GM23338 (cell line): ENCODE data around the gene APC. TPM values are rescaled to one million over a fixed set of nuclear protein-coding genes. Genes with fewer than 3 reads are reported as not detected.
A peak's percentile ranks its signal among the peaks of the same experiment; 100 is the strongest.

Experiments used
- ATAC-seq: fragments of 200-7000 bp; cut with Tn5 transposase; 3 replicates; pipeline ENCODE4 v1.9.1; 2020
- DNase-seq: peaks from one replicate; pipeline ENCODE4 v3.0.0-alpha.2; 2015; ENCODE audit warnings: low spot score
- H2AFZ ChIP-seq: fragments of 200-600 bp; sonication (generic); 2 replicates; pipeline ENCODE4 v1.8.0; 2016; ENCODE audit warnings: antibody characterized with exemption, mild to moderate bottlenecking, moderate library complexity
- H3F3A ChIP-seq: fragments of 200-600 bp; sonication (generic); replicated peaks from 2 replicates; pipeline ENCODE4 v1.8.0; 2017; ENCODE audit warnings: antibody characterized with exemption, mixed run types, low read depth
- H3K27ac ChIP-seq: fragments of 200-600 bp; sonication (generic); 2 replicates; pipeline ENCODE4 v1.6.1; 2016; ENCODE audit warnings: low read depth
- H3K27me3 ChIP-seq: fragments of 200-600 bp; sonication (generic); 2 replicates; pipeline ENCODE4 v1.8.0; 2016; ENCODE audit warnings: mild to moderate bottlenecking, mixed run types, moderate library complexity; ENCODE audit not compliant: insufficient read depth
- H3K36me3 ChIP-seq: fragments of 200-600 bp; sonication (generic); 2 replicates; pipeline ENCODE4 v1.8.0; 2016; ENCODE audit warnings: mild to moderate bottlenecking; ENCODE audit not compliant: insufficient read depth
- H3K4me1 ChIP-seq: fragments of 200-600 bp; sonication (generic); 2 replicates; pipeline ENCODE4 v1.8.0; 2016; ENCODE audit warnings: mild to moderate bottlenecking, moderate library complexity; ENCODE audit not compliant: insufficient read depth
- H3K4me2 ChIP-seq: fragments of 200-600 bp; sonication (generic); 2 replicates; pipeline ENCODE4 v1.7.1; 2017; ENCODE audit warnings: mixed run types
- H3K4me3 ChIP-seq: fragments of 200-600 bp; sonication (generic); 2 replicates; pipeline ENCODE4 v1.6.1; 2016; ENCODE audit warnings: mixed run types
- H3K79me2 ChIP-seq: fragments of 200-600 bp; sonication (generic); replicated peaks from 2 replicates; pipeline ENCODE4 v1.8.0; 2017; ENCODE audit warnings: mild to moderate bottlenecking; ENCODE audit not compliant: insufficient read depth
- H3K9me2 ChIP-seq: fragments of 200-600 bp; sonication (generic); 2 replicates; pipeline ENCODE4 v1.8.0; 2017; ENCODE audit not compliant: insufficient read depth
- H4K20me1 ChIP-seq: fragments of 200-600 bp; sonication (generic); replicated peaks from 2 replicates; pipeline ENCODE4 v1.8.0; 2017; ENCODE audit warnings: mild to moderate bottlenecking; ENCODE audit not compliant: insufficient read depth
- H3K27ac Mint-ChIP-seq: 2 replicates; pipeline ENCODE4 v1.8.0; 2020; ENCODE audit warnings: inconsistent platforms, mild to moderate bottlenecking, moderate library complexity, mixed read lengths
- H3K27me3 Mint-ChIP-seq: 3 replicates; pipeline ENCODE4 v1.8.0; 2022; ENCODE audit warnings: low read depth, mild to moderate bottlenecking, moderate library complexity, mixed read lengths, inconsistent platforms; ENCODE audit not compliant: insufficient read depth, poor library complexity
- H3K36me3 Mint-ChIP-seq: 3 replicates; pipeline ENCODE4 v1.8.0; 2021; ENCODE audit warnings: low read depth, mild to moderate bottlenecking, inconsistent platforms, moderate library complexity, mixed read lengths
- H3K4me1 Mint-ChIP-seq: 3 replicates; pipeline ENCODE4 v1.8.0; 2020; ENCODE audit warnings: mild to moderate bottlenecking, inconsistent platforms, mixed read lengths
- H3K4me3 Mint-ChIP-seq: 3 replicates; pipeline ENCODE4 v1.8.0; 2021; ENCODE audit warnings: moderate library complexity, mild to moderate bottlenecking, inconsistent platforms, mixed read lengths
- H3K9me3 Mint-ChIP-seq: 3 replicates; pipeline ENCODE4 v1.8.0; 2020; ENCODE audit warnings: moderate library complexity, mild to moderate bottlenecking, inconsistent platforms, mixed read lengths
- CREB1 ChIP-seq: fragments of 250-450 bp; sonication (Bioruptor Pico); IDR thresholded peaks from 2 replicates; pipeline ENCODE4 v1.5.0; 2020; ENCODE audit warnings: low read depth, mild to moderate bottlenecking, moderate library complexity
- EZH2 ChIP-seq: fragments of 200-600 bp; sonication (generic); IDR thresholded peaks from one replicate; pipeline ENCODE4 v1.8.0; 2017; ENCODE audit warnings: antibody characterized with exemption, mild to moderate bottlenecking, low read depth; ENCODE audit not compliant: unreplicated experiment
- JUNB ChIP-seq: IDR thresholded peaks from one replicate; pipeline ENCODE4 v1.6.1; 2016; ENCODE audit warnings: antibody characterized with exemption; ENCODE audit not compliant: unreplicated experiment
- NANOG ChIP-seq: IDR thresholded peaks from 2 replicates; pipeline ENCODE4 v1.6.1; 2016; ENCODE audit warnings: antibody characterized with exemption, borderline replicate concordance
- STAT1 ChIP-seq: IDR thresholded peaks from one replicate; pipeline ENCODE4 v1.6.1; 2016; ENCODE audit warnings: antibody characterized with exemption; ENCODE audit not compliant: unreplicated experiment
- polyA plus RNA-seq: library from polyadenylated mRNA; unstranded; fragments of >200 nt; fragmentation: Nextera tagmentation; extraction: Ambion mirVana; gene quantifications from 2 replicates; pipeline ENCODE4 v1.2.1, GENCODE V29; 2016
- total RNA-seq: library from RNA; depleted of rRNA; stranded (reverse); fragments of >200 nt; shearing (Covaris generic); gene quantifications from 2 replicates; pipeline ENCODE4 v1.2.3, GENCODE V29; 2014
- TF ChIP-seq, protein P1 (sequence below): fragments of 250-450 bp; sonication (Bioruptor Pico); IDR thresholded peaks from 2 replicates; pipeline ENCODE4 v1.5.0; 2020; ENCODE audit warnings: mild to moderate bottlenecking, moderate library complexity
- TF ChIP-seq, protein P2 (sequence below), 2 experiments: fragments of 200-600 bp in 1 of 2; sonication (generic) in 1 of 2; conservative IDR thresholded peaks; 2 replicates each; pipeline versions ENCODE4 v1.5.1 to v1.6.1; 2016 to 2017; ENCODE audit warnings: antibody characterized with exemption in 2 of 2, low read depth in 2 of 2, mild to moderate bottlenecking in 2 of 2, moderate library complexity in 1 of 2

Gene APC
- total and polyA plus RNA-seq, 2 experiments from 2014 or later, result 42.4 to 62.9 TPM

DNA sequence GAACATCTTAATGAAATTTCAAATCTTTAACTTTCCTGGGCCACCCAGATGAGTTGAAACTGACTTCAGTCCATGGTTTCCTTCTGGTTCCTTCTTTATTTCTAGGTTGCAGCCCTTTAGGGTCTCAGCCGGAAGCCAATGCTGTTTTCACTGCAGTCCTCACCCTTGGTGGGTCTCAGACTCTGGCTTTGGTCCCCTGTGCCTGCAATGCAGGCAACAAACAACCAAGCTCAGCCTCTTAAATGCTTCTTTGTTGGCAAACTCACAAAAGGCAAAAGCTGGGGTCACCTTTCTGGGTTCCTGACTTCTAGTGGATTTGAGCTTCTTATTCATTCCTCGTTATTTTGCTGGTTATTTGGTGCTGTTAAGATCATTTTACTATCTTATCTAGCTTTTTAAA lies 19.3 kb upstream of the APC start:
- Mint-ChIP-seq H3K4me3 (no peak overlapping the region), H3K36me3 (no peaks in the 10 kb centered on the region), H3K4me1 (peaks cover 21% of the 10 kb centered on the region), H3K9me3 (no peaks in the 10 kb centered on the region), H3K27ac (peak overlapping the region; percentile 47; the same call in 1 of the 2 replicates), H3K27me3 (peaks cover 2% of the 10 kb centered on the region)
- Histone ChIP-seq H3K27ac (peak overlapping the region; percentile 14; the same call in 1 of the 2 replicates), H3K27me3 (no peaks in the 10 kb centered on the region), H3F3A (no peaks in the 10 kb centered on the region), H3K4me2 (no peak overlapping the region), H2AFZ (no peak overlapping the region), H3K9me2 (no peaks in the 10 kb centered on the region), H3K36me3 (no peaks in the 10 kb centered on the region), H3K4me1 (peaks cover 10% of the 10 kb centered on the region; the same call in 1 of the 2 replicates), H3K79me2 (peaks cover 100% of the 10 kb centered on the region), H4K20me1 (peaks cover 4% of the 10 kb centered on the region; the same call in 1 of the 2 replicates), H3K4me3 (no peak overlapping the region)
- DNase-seq (peak; percentile 28), ATAC-seq (peak; percentile 73)
- TF ChIP-seq, protein P1, sequence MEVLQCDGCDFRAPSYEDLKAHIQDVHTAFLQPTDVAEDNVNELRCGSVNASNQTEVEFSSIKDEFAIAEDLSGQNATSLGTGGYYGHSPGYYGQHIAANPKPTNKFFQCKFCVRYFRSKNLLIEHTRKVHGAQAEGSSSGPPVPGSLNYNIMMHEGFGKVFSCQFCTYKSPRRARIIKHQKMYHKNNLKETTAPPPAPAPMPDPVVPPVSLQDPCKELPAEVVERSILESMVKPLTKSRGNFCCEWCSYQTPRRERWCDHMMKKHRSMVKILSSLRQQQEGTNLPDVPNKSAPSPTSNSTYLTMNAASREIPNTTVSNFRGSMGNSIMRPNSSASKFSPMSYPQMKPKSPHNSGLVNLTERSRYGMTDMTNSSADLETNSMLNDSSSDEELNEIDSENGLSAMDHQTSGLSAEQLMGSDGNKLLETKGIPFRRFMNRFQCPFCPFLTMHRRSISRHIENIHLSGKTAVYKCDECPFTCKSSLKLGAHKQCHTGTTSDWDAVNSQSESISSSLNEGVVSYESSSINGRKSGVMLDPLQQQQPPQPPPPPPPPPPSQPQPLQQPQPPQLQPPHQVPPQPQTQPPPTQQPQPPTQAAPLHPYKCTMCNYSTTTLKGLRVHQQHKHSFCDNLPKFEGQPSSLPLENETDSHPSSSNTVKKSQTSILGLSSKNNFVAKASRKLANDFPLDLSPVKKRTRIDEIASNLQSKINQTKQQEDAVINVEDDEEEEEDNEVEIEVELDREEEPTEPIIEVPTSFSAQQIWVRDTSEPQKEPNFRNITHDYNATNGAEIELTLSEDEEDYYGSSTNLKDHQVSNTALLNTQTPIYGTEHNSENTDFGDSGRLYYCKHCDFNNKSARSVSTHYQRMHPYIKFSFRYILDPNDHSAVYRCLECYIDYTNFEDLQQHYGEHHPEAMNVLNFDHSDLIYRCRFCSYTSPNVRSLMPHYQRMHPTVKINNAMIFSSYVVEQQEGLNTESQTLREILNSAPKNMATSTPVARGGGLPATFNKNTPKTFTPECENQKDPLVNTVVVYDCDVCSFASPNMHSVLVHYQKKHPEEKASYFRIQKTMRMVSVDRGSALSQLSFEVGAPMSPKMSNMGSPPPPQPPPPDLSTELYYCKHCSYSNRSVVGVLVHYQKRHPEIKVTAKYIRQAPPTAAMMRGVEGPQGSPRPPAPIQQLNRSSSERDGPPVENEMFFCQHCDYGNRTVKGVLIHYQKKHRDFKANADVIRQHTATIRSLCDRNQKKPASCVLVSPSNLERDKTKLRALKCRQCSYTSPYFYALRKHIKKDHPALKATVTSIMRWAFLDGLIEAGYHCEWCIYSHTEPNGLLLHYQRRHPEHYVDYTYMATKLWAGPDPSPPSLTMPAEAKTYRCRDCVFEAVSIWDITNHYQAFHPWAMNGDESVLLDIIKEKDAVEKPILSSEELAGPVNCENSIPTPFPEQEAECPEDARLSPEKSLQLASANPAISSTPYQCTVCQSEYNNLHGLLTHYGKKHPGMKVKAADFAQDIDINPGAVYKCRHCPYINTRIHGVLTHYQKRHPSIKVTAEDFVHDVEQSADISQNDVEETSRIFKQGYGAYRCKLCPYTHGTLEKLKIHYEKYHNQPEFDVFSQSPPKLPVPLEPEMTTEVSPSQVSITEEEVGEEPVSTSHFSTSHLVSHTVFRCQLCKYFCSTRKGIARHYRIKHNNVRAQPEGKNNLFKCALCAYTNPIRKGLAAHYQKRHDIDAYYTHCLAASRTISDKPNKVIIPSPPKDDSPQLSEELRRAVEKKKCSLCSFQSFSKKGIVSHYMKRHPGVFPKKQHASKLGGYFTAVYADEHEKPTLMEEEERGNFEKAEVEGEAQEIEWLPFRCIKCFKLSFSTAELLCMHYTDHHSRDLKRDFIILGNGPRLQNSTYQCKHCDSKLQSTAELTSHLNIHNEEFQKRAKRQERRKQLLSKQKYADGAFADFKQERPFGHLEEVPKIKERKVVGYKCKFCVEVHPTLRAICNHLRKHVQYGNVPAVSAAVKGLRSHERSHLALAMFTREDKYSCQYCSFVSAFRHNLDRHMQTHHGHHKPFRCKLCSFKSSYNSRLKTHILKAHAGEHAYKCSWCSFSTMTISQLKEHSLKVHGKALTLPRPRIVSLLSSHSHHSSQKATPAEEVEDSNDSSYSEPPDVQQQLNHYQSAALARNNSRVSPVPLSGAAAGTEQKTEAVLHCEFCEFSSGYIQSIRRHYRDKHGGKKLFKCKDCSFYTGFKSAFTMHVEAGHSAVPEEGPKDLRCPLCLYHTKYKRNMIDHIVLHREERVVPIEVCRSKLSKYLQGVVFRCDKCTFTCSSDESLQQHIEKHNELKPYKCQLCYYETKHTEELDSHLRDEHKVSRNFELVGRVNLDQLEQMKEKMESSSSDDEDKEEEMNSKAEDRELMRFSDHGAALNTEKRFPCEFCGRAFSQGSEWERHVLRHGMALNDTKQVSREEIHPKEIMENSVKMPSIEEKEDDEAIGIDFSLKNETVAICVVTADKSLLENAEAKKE, result no peak
- TF ChIP-seq NANOG (no peak), JUNB (no peak)

DNA sequence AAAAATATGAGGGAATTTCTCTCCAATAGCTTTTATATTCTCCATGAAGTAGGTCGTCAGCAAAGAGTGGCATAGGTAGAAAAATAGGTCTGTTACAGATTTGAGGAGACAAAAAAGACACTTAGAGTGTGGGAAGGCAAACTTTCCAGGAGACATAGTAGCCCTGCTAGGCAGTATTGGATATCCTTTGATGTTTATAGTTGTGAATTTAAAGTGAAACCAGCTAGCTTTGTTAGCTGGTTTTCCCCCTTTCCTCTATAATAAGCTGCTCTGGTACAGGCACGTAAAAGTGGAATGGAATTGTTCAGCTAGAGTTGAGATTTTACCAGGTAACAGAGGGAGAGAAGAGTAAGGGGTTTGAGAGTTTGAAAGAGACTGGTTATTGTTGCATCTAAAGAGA lies 17.1 kb upstream of the APC start:
- no peak for ATAC-seq
- Histone ChIP-seq H3K4me3 (no peak overlapping the region), H4K20me1 (peaks cover 8% of the 10 kb centered on the region; the same call in 1 of the 2 replicates)
- TF ChIP-seq EZH2 (no peak), STAT1 (no peak), CREB1 (CRISPR knock-in tag) (no peak)
- TF ChIP-seq, protein P2, sequence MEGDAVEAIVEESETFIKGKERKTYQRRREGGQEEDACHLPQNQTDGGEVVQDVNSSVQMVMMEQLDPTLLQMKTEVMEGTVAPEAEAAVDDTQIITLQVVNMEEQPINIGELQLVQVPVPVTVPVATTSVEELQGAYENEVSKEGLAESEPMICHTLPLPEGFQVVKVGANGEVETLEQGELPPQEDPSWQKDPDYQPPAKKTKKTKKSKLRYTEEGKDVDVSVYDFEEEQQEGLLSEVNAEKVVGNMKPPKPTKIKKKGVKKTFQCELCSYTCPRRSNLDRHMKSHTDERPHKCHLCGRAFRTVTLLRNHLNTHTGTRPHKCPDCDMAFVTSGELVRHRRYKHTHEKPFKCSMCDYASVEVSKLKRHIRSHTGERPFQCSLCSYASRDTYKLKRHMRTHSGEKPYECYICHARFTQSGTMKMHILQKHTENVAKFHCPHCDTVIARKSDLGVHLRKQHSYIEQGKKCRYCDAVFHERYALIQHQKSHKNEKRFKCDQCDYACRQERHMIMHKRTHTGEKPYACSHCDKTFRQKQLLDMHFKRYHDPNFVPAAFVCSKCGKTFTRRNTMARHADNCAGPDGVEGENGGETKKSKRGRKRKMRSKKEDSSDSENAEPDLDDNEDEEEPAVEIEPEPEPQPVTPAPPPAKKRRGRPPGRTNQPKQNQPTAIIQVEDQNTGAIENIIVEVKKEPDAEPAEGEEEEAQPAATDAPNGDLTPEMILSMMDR (conservative IDR thresholded peaks at IDR 0.05; ENCODE audit: low read depth in 2 of 2), result no peak

More for the DNA sequence above, 17.1 kb upstream of the APC start:
- Mint-ChIP-seq H3K4me3 (no peak overlapping the region), H3K4me1 (peaks cover 21% of the 10 kb centered on the region), H3K27ac (no peak overlapping the region), H3K27me3 (peaks cover 4% of the 10 kb centered on the region), H3K36me3 (no peaks in the 10 kb centered on the region), H3K9me3 (no peaks in the 10 kb centered on the region)
- Histone ChIP-seq H3K4me1 (peaks cover 10% of the 10 kb centered on the region; the same call in 1 of the 2 replicates), H3K79me2 (peaks cover 100% of the 10 kb centered on the region), H2AFZ (no peak overlapping the region), H3K36me3 (no peaks in the 10 kb centered on the region), H3K27me3 (no peaks in the 10 kb centered on the region), H3K4me2 (no peak overlapping the region), H3F3A (no peaks in the 10 kb centered on the region), H3K9me2 (no peaks in the 10 kb centered on the region), H3K27ac (no peak overlapping the region)
- DNase-seq, result no peak
